GM19193 (cell line): ENCODE data around the gene LRIG1.

ENCODE experiments used
- POLR2A ChIP-seq: IDR thresholded peaks from 4 replicates; pipeline ENCODE4 v1.6.1; 2011; ENCODE audit not compliant: insufficient read depth, insufficient read length; ENCODE audit errors: extremely low read depth

Gene LRIG1

GRCh38 chr3:66518126-66518525, 17.3 kb upstream of the LRIG1 start:
- no peak for TF ChIP-seq POLR2A

DNA sequence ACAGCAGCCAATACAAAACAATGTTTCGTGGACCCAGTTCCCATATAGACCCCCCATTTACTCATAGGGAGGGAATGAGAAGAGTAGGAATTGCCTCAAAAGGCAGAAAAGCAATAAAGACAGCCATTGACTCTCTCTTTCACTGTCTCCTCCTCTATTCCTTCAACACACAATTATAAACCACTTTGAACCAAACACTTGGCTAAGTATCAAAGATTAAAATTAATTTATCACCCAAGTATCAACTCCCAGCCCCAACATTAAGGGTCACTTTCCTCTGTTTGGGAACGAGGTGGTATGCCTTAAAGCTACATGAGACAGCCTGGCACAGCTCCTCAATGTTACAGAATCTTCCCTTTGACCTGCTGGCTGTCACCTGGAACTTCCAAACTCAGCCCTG, 16.4 kb upstream of the LRIG1 start:
- no peak for TF ChIP-seq POLR2A

GRCh38 chr3:66508461-66508860, 7.6 kb upstream of the LRIG1 start:
- no peak for TF ChIP-seq POLR2A

- TF ChIP-seq POLR2A: no peak
These were observed 6.8 kb upstream of the LRIG1 start for GRCh38 chr3:66507423-66508260.

DNA sequence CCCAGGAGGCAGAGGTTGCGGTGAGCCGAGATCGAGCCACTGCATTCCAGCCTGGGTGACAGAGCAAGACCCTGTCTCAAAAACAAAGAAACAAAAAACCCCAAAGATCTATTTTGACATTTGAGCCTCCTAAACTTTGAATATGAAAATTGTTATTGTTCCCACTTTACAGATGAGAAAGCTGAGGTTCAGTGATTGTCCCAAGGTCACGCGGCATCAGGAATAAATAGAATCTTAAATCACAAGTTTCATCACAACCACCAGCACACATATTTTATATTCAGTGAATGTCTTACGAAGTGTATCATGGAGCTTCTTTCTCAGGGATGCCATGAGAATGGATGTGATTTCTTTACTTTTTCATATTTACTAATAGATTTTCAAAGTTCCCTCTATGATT, 5.3 kb upstream of the LRIG1 start:
- no peak for TF ChIP-seq POLR2A

GRCh38 chr3:66504850-66505641, 4.2 kb upstream of the LRIG1 start:
- no peak for TF ChIP-seq POLR2A

DNA sequence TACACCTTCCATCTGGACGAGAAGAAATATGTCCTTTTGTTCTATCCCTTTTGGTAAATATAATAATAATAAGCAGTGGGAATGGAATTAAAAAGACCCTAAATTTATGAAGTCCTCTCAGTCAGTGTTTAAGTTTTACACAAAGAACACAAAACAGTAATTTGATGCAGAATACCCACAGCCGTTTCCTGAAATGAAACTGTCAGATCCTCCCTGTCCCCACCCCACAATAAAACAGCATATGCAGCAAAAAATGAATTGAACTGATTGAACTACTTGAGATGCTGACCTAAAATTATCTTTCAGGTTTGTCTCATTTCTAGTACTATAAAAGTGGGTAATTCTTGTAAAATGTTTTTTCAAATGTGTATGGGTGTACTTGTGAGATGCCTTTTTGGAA, 2.2 kb upstream of the LRIG1 start:
- no peak for TF ChIP-seq POLR2A

- no peak for TF ChIP-seq POLR2A
These were observed 1.5 kb upstream of the LRIG1 start for GRCh38 chr3:66502245-66502874.

DNA sequence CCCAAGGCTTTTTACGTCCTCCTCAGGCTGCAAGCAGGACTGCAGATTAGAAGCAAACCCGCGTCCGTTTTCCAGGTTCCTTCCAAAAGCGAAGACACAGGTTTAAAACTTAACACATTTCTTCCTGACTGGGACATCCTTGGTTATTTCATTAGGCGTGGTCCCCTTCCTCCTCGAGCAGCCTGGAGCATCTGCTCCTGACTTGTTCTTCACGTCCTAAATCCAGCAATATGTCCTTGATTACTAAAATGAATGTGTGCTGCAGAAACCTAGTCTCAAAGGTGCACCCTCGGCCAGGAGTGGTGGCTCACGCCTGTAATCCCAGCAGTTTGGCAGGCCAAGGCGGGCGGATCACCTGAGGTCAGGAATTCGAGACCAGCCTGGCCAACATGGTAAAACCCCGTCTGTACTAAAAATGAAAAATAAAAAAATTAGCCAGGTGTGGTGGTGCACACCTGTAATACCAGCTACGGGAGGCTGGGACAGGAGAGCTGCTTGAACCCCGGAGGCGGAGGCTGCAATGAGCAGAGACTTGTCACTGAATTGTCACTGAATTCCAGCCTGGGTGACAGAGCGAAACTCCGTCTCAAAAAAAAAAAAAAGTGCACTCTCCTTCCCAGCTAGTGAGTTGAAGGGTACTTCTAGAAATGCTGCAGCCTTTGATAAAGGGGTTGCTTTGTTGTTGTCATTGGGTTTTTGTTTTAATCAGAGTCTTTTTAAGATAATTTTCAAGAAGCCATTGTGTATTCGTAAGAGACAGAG, 842 bp upstream of the LRIG1 start:
- no peak for TF ChIP-seq POLR2A

- no peak for TF ChIP-seq POLR2A
These were observed 794 bp downstream of the LRIG1 start for GRCh38 chr3:66499881-66500575.

- TF ChIP-seq POLR2A: no peak
These were observed 1.9 kb downstream of the LRIG1 start for GRCh38 chr3:66498687-66499621.

DNA sequence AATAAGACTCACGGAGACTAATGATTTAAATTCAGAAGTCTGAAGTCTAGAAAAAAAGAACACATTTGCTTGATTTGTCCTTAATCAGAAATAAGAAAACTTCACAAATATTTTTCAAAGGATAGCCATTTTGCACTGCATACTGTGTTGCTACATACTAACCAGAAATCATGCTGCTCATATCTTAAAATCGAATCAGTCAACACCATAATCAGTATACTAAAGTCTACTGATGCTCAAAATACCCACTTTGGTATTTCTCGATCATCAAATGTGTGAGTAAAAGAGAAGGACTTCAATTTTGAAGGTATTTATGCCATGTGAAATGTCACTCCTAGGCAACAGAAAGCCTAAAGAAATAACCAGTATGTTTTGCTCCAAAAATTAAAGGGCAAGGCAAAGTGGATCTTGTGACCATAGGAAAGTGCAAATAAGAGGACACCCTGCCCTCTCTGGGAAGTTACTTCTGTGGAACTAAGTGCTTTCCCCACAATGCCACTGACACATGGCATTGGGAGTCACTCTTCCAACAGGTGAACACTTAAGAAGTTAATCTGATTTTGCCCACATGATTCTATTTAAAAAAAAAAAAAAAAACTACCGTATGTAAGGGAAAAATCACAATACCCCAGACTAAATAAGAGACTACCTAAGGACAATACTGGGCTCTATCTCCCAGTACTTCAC, 2.7 kb downstream of the LRIG1 start:
- TF ChIP-seq POLR2A: no peak

DNA sequence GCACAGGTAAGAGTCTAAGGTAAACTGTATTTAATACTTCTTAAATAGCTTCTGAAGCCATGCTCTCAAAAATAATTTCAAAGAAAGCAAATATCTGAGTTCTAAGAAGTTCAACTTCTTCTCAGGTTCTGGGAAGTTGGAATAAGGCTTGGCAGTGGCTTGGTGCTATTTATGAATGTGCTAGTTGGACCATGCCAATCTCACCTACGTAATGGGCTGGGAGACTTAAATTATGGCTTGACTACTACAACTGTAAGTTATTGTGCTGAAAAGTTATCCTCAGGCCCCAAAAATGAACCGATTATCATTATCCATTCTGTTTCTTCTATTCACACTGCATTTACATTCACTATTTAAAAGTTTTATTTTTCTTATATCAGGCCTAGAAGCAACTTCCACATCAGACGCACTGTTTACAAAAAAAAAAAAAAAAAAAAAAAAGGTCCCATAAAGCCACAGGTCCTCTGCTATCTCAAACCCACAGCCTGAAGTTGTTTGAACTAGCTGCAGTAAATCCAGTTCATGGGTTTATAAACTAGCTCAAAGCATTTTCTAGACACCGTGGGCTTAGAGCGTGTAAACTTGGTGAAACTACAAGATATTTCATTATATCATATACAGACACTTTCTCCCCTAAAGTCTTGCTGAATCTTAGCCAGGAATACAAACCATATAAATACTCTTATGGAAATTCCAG, 3.4 kb downstream of the LRIG1 start:
- no peak for TF ChIP-seq POLR2A

GRCh38 chr3:66496746-66497145, 4.1 kb downstream of the LRIG1 start:
- no peak for TF ChIP-seq POLR2A
